Activated B cell treated with CpG ODN at 0.5 μM for 24 hours (primary cell): ENCODE measurements around the gene CNIH2. TPM values are rescaled to one million over a fixed set of nuclear protein-coding genes. Genes with fewer than 3 reads are reported as not detected.
A peak's percentile ranks its signal among the peaks of the same experiment; 100 is the strongest.

Source experiments
- ATAC-seq: fragments of 200-7000 bp; cut with Tn5 transposase; one replicate; pipeline ENCODE4 v1.10.0; 2021; ENCODE audit warnings: low read depth, mild to moderate bottlenecking, moderate library complexity
- CTCF ChIA-PET: fragments of 350-600 bp; sonication (Branson Sonifier 250); formaldehyde crosslinking; loops from one replicate; lab custom pipeline; 2021; ENCODE audit warnings: antibody characterized with exemption; lab: Charles Lee
- POLR2A ChIA-PET: fragments of 350-600 bp; sonication (Branson Sonifier 250); formaldehyde crosslinking; loops from one replicate; lab custom pipeline; 2021; ENCODE audit warnings: antibody characterized with exemption; lab: Charles Lee
- DNase-seq: peaks from one replicate; pipeline ENCODE4 v3.0.0; 2022
- H3K27ac Mint-ChIP-seq: one replicate; pipeline ENCODE4 v1.8.0; 2020; ENCODE audit warnings: mixed read lengths
- H3K27me3 Mint-ChIP-seq: one replicate; pipeline ENCODE4 v1.8.0; 2021; ENCODE audit warnings: mixed read lengths
- H3K36me3 Mint-ChIP-seq: one replicate; pipeline ENCODE4 v1.8.0; 2021; ENCODE audit warnings: low read depth, mixed read lengths
- H3K4me1 Mint-ChIP-seq: one replicate; pipeline ENCODE4 v1.8.0; 2021; ENCODE audit warnings: mixed read lengths
- H3K4me3 Mint-ChIP-seq: one replicate; pipeline ENCODE4 v1.8.0; 2020; ENCODE audit warnings: mild to moderate bottlenecking, mixed read lengths
- H3K9me3 Mint-ChIP-seq: one replicate; pipeline ENCODE4 v1.8.0; 2020; ENCODE audit warnings: mixed read lengths
- CTCF ChIP-seq: fragments of 200-600 bp; IDR thresholded peaks from one replicate; pipeline ENCODE4 v1.8.0; 2022; ENCODE audit warnings: antibody characterized with exemption, mild to moderate bottlenecking
- intact Hi-C: fragments of 100-400 bp; cut with micrococcal nuclease; formaldehyde crosslinking; loops from one replicate; pipeline ENCODE4 v1.15.1; 2024
- total RNA-seq: library from RNA; stranded (reverse); gene quantifications from 2 replicates; pipeline ENCODE4 v1.2.3, GENCODE V29; 2022

Gene CNIH2
- total RNA-seq, 1 donor from 2014 or later: 0.93 TPM

- POLR2A ChIA-PET: interaction anchor here (0.6 to 3.8 kb wide), 7 partner anchors 8 to 217 kb away, joined by 4 to 50 read pairs (median 9); partner anchors contain the start of genes CNIH2, SF3B2, TMEM151A and YIF1A
- TF ChIP-seq CTCF: no peak
- no peaks in the 10 kb centered on the region for H3K9me3 Mint-ChIP-seq
- H3K27ac Mint-ChIP-seq: peak overlapping the region; percentile 97
- DNase-seq (no peak), ATAC-seq (no peak)
- intact Hi-C loops: loop anchor here (1.0 to 5.0 kb wide), 10 partner anchors 9 to 1538 kb away; partner anchors contain the start of genes CFL1, CNIH2, FIBP and KAT5
- CTCF ChIA-PET: interaction anchor here (2.4 kb wide), 1 partner anchor 12 kb away, joined by 14 read pairs; no protein-coding TSS in a partner anchor
- H3K4me3 Mint-ChIP-seq: peak overlapping the region; percentile 90
- H3K4me1 Mint-ChIP-seq: peaks cover 32% of the 10 kb centered on the region
- no peaks in the 10 kb centered on the region for H3K27me3 Mint-ChIP-seq
- peaks cover 54% of the 10 kb centered on the region for H3K36me3 Mint-ChIP-seq
These were observed 8.7 kb upstream of the CNIH2 start for GRCh38 chr11:66268952-66269905.

- POLR2A ChIA-PET: interaction anchor here (0.6 to 0.9 kb wide), 2 partner anchors 12 to 17 kb away, joined by 3 to 4 read pairs; partner anchors contain the start of gene YIF1A
- peaks cover 67% of the 10 kb centered on the region for H3K36me3 Mint-ChIP-seq
- intact Hi-C loops: no loop called here
These were observed 6.2 kb upstream of the CNIH2 start for GRCh38 chr11:66271816-66272215.

GRCh38 chr11:66272596-66272995 is 5.4 kb upstream of the CNIH2 start:
- POLR2A ChIA-PET: no interaction called here
- ATAC-seq (no peak), DNase-seq (no peak)
- intact Hi-C loops: no loop called here
- Mint-ChIP-seq H3K4me1 (peaks cover 32% of the 10 kb centered on the region), H3K27me3 (no peaks in the 10 kb centered on the region), H3K27ac (no peak overlapping the region), H3K9me3 (no peaks in the 10 kb centered on the region), H3K36me3 (peaks cover 66% of the 10 kb centered on the region), H3K4me3 (no peak overlapping the region)
- no peak for TF ChIP-seq CTCF
- CTCF ChIA-PET: interaction anchor here (1.0 kb wide), 1 partner anchor 10 kb away, joined by 3 read pairs; no protein-coding TSS in a partner anchor

More at GRCh38 chr11:66271816-66272215, 6.2 kb upstream of the CNIH2 start:
- ATAC-seq: no peak
- H3K27me3 Mint-ChIP-seq: no peaks in the 10 kb centered on the region
- no peak overlapping the region for H3K4me3 Mint-ChIP-seq
- H3K4me1 Mint-ChIP-seq: peaks cover 31% of the 10 kb centered on the region
- no peaks in the 10 kb centered on the region for H3K9me3 Mint-ChIP-seq
- no peak for DNase-seq
- CTCF ChIA-PET: no interaction called here
- peak overlapping the region; percentile 7 for H3K27ac Mint-ChIP-seq
- no peak for TF ChIP-seq CTCF

GRCh38 chr11:66274219-66274618 is 3.8 kb upstream of the CNIH2 start:
- intact Hi-C loops: no loop called here
- TF ChIP-seq CTCF: no peak
- Mint-ChIP-seq H3K4me3 (no peak overlapping the region), H3K36me3 (peaks cover 60% of the 10 kb centered on the region), H3K27ac (no peak overlapping the region), H3K9me3 (no peaks in the 10 kb centered on the region), H3K27me3 (no peaks in the 10 kb centered on the region), H3K4me1 (peaks cover 29% of the 10 kb centered on the region)
- ATAC-seq (no peak), DNase-seq (no peak)
- CTCF ChIA-PET: no interaction called here
- POLR2A ChIA-PET: no interaction called here

- no peaks in the 10 kb centered on the region for H3K27me3 Mint-ChIP-seq
- intact Hi-C loops: no loop called here
- H3K4me3 Mint-ChIP-seq: no peak overlapping the region
- ChIA-PET CTCF (no interaction called here), POLR2A (no interaction called here)
- no peak for TF ChIP-seq CTCF
- DNase-seq: no peak
- peaks cover 56% of the 10 kb centered on the region for H3K36me3 Mint-ChIP-seq
- no peak overlapping the region for H3K27ac Mint-ChIP-seq
- H3K9me3 Mint-ChIP-seq: no peaks in the 10 kb centered on the region
- ATAC-seq: no peak
- peaks cover 23% of the 10 kb centered on the region for H3K4me1 Mint-ChIP-seq
These were observed 2.6 kb upstream of the CNIH2 start for GRCh38 chr11:66275396-66275795.
